ENCODE results near the gene SPDEF. TPM values are rescaled to one million over a fixed set of nuclear protein-coding genes. Genes with fewer than 3 reads are reported as not detected.
A peak's percentile ranks its signal among the peaks of the same experiment; 100 is the strongest.

The SPDEF gene
- polyA plus RNA-seq, 3 donors: 0.05 TPM; not detected in 2

DNA sequence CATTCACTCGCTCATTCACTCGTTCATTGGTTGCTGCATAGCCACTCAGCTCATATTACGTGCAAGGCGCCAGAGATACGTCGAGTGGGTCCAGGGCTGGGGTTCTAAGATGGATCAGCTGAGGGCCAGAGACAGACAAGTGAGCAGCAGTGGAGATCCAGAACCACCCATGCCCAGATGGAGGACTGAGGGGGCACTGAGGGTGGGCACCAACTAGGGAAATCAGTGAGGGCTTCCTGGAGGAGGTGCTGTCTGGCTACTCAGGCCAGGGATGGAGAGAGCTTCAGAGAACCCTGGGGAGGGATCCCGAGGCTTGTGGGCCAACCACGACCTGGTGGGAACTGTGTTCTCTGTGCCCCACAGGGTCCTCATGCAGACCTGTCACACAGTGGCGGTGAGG, 364 bp upstream of the SPDEF start:
- intact Hi-C loops (cut with micrococcal nuclease): no loop called here
- Histone ChIP-seq H3K4me1 (ENCODE audit: control insufficient read depth in 1 of 2, insufficient read depth in 2 of 2, low read length in 2 of 2) (no peaks in the 10 kb centered on the region), H3K27me3 (ENCODE audit: control insufficient read depth in 2 of 2, insufficient read depth in 2 of 2, low read length in 2 of 2) (no peaks in the 10 kb centered on the region), H3K4me3 (replicated peaks in 1 of 3; ENCODE audit: low read depth in 2 of 3, low read length in 3 of 3) (no peak overlapping the region), H3K4me2 (replicated peaks; ENCODE audit: extremely low read depth, low read length, poor library complexity, severe bottlenecking) (no peak overlapping the region), H3K36me3 (replicated peaks in 1 of 2; ENCODE audit: control insufficient read depth in 1 of 2, insufficient read depth in 2 of 2, low read length in 2 of 2) (no peaks in the 10 kb centered on the region), H3K9me3 (replicated peaks in 1 of 2; ENCODE audit: control insufficient read depth in 1 of 2, insufficient read depth in 1 of 2, low read length in 2 of 2) (no peaks in the 10 kb centered on the region), H3K79me2 (ENCODE audit: insufficient read depth, low read length) (no peaks in the 10 kb centered on the region), H4K20me1 (ENCODE audit: insufficient read depth, low read length) (no peaks in the 10 kb centered on the region), H2AFZ (ENCODE audit: insufficient read depth, low read depth, low read length, poor library complexity, severe bottlenecking) (no peak overlapping the region), H3K27ac (ENCODE audit: low read depth in 1 of 2, low read length in 2 of 2) (no peak overlapping the region), H3K9ac (ENCODE audit: insufficient read depth, low read length, poor library complexity, severe bottlenecking) (no peak overlapping the region)
- DNase-seq: no peak
- H3K27me3 Mint-ChIP-seq (ENCODE audit: low read depth in 3 of 3): peaks cover 4 to 7% (median 6%) of the 10 kb centered on the region in 3 donors
- H3K4me3 Mint-ChIP-seq: no peak overlapping the region
- H3K27ac Mint-ChIP-seq: no peak overlapping the region
- no peaks in the 10 kb centered on the region for H3K36me3 Mint-ChIP-seq
- H3K9me3 Mint-ChIP-seq: peaks cover 0 to 5% (median 3%) of the 10 kb centered on the region in 7 donors
- peaks cover 15% of the 10 kb centered on the region for H3K4me1 Mint-ChIP-seq
- no peak for TF ChIP-seq CTCF (IDR thresholded peaks at IDR 0.05)
- WGBS (ENCODE audit: insufficient coverage): 93% methylated on average over 8 of the region's 9 CpGs

- H3K27ac ChIP-seq (ENCODE audit: low read depth in 1 of 2, low read length in 2 of 2): no peak overlapping the region
- DNase-seq: no peak
- H2AFZ ChIP-seq (ENCODE audit: insufficient read depth, low read depth, low read length, poor library complexity, severe bottlenecking): no peak overlapping the region
- no peak overlapping the region for H3K9ac ChIP-seq (ENCODE audit: insufficient read depth, low read length, poor library complexity, severe bottlenecking)
- no peak overlapping the region for H3K4me3 ChIP-seq (replicated peaks in 1 of 3; ENCODE audit: low read depth in 2 of 3, low read length in 3 of 3)
- Mint-ChIP-seq H3K4me3 (no peak overlapping the region), H3K4me1 (peaks cover 15% of the 10 kb centered on the region), H3K9me3 (peaks cover 0 to 5% (median 3%) of the 10 kb centered on the region in 7 donors), H3K27ac (peak overlapping the region in 1 of 7 donors; percentile 60), H3K36me3 (no peaks in the 10 kb centered on the region), H3K27me3 (ENCODE audit: low read depth in 3 of 3) (peaks cover 4 to 7% (median 6%) of the 10 kb centered on the region in 3 donors)
- H3K4me1 ChIP-seq (ENCODE audit: control insufficient read depth in 1 of 2, insufficient read depth in 2 of 2, low read length in 2 of 2): no peaks in the 10 kb centered on the region
- H3K36me3 ChIP-seq (replicated peaks in 1 of 2; ENCODE audit: control insufficient read depth in 1 of 2, insufficient read depth in 2 of 2, low read length in 2 of 2): no peaks in the 10 kb centered on the region
- no peak for TF ChIP-seq CTCF (IDR thresholded peaks at IDR 0.05)
- no peaks in the 10 kb centered on the region for H3K79me2 ChIP-seq (ENCODE audit: insufficient read depth, low read length)
- H3K4me2 ChIP-seq (replicated peaks; ENCODE audit: extremely low read depth, low read length, poor library complexity, severe bottlenecking): no peak overlapping the region
- no peaks in the 10 kb centered on the region for H4K20me1 ChIP-seq (ENCODE audit: insufficient read depth, low read length)
- intact Hi-C loops (cut with micrococcal nuclease): no loop called here
- 100% methylated on average over 7 of the region's 8 CpGs for WGBS (ENCODE audit: insufficient coverage)
- H3K9me3 ChIP-seq (replicated peaks in 1 of 2; ENCODE audit: control insufficient read depth in 1 of 2, insufficient read depth in 1 of 2, low read length in 2 of 2): no peaks in the 10 kb centered on the region
- H3K27me3 ChIP-seq (ENCODE audit: control insufficient read depth in 2 of 2, insufficient read depth in 2 of 2, low read length in 2 of 2): no peaks in the 10 kb centered on the region
Observed at GRCh38 chr6:34555328-34555727, 801 bp downstream of the SPDEF start.

Data from CD14-positive monocyte (primary cell).